H1 (cell line): ENCODE results near the gene TAS1R3. TPM values are rescaled to one million over a fixed set of nuclear protein-coding genes. Genes with fewer than 3 reads are reported as not detected.

ENCODE experiments used
- CBX5 ChIP-seq: fragments of 300-800, 300-1000 bp; sonication (generic); IDR thresholded peaks from 2 replicates; pipeline ENCODE4 v1.7.1; 2016; ENCODE audit warnings: antibody characterized with exemption, low read length, low read depth
- GTF2F1 ChIP-seq: IDR thresholded peaks from 2 replicates; pipeline ENCODE4 v1.6.1; 2012; ENCODE audit warnings: low read depth, low read length, improper control_type of control experiment, borderline replicate concordance
- RFX5 ChIP-seq: IDR thresholded peaks from 2 replicates; pipeline ENCODE4 v1.6.1; 2011; ENCODE audit warnings: low read depth, low read length, improper control_type of control experiment, borderline replicate concordance
- SIX5 ChIP-seq: IDR thresholded peaks from 2 replicates; pipeline ENCODE4 v1.6.1; 2011; ENCODE audit warnings: mild to moderate bottlenecking, low read depth, low read length
- TAF7 ChIP-seq: optimal IDR thresholded peaks from 2 replicates; pipeline ENCODE3; 2011; ENCODE audit warnings: low read depth, mild to moderate bottlenecking, inconsistent platforms, low read length, moderate library complexity, borderline replicate concordance
- TBP ChIP-seq: IDR thresholded peaks from 2 replicates; pipeline ENCODE4 v1.6.1; 2011; ENCODE audit warnings: low read depth, low read length, improper control_type of control experiment
- ZNF274 ChIP-seq: IDR thresholded peaks from 2 replicates; pipeline ENCODE4 v1.7.0; 2012; ENCODE audit warnings: low read length, borderline replicate concordance; ENCODE audit errors: extremely low read depth
- polyA plus RNA-seq, 7 experiments: library from polyadenylated mRNA; depleted of rRNA in 3 of 7; stranded (reverse) in 5 of 7; unstranded in 2 of 7; fragments of >200 nt in 5 of 7; fragments of 200-250 nt in 2 of 7; gene quantifications; 1 replicate in 5 of 7; 2 replicates in 1 of 7; 4 replicates in 1 of 7; pipeline versions ENCODE4 v1.2.1 to v1.2.3, GENCODE V29; 2011 to 2013; ENCODE audit warnings: missing spikeins in 2 of 7, mixed read lengths in 2 of 7
- total RNA-seq: library from RNA; stranded (reverse); fragmentation: NEBNext Ultra II Directional; extraction: Animal tissue kit (Norgen Biotek cat#: 25700); gene quantifications from 2 replicates; pipeline ENCODE4 v1.2.1, GENCODE V29; 2021

The TAS1R3 gene
- total and polyA plus RNA-seq, 2 of the 8 experiments (the other 6 are each of a cell fraction or from before 2014, with no cell fraction given), result 0.03 to 0.19 TPM

GRCh38 chr1:1303736-1304135 lies 27.3 kb upstream of the TAS1R3 start (continued):
- TF ChIP-seq SIX5 (no peak), GTF2F1 (no peak), CBX5 (no peak), RFX5 (no peak), TAF7 (no peak), TBP (no peak), ZNF274 (no peak)
